ENCODE results near the gene TUBB6. TPM values are rescaled to one million over a fixed set of nuclear protein-coding genes. Genes with fewer than 3 reads are reported as not detected.

Gene TUBB6
- total RNA-seq, 2 donors from 2014 or later: 71.1 to 109 TPM

GRCh38 chr18:12310762-12311161 lies 2.7 kb downstream of the TUBB6 start:
- Histone ChIP-seq H3K27me3 (no peaks in the 10 kb centered on the region), H3K4me3 (no peak overlapping the region), H3K4me1 (peaks cover 55% of the 10 kb centered on the region), H3K9me3 (no peaks in the 10 kb centered on the region), H3K36me3 (replicated peaks in 1 of 2; ENCODE audit: insufficient read depth in 1 of 2, low read depth in 2 of 2) (peaks cover 0 to 3% of the 10 kb centered on the region in 2 donors), H3K27ac (peak overlapping the region in 2 of 4 donors; percentile 91 to 94)
- intact Hi-C loops (cut with DNase I): no loop called here
- 96 to 99% methylated on average over 6 of the region's 6 CpGs for WGBS, 2 donors
- ATAC-seq (no peak), DNase-seq (no peak)
- TF ChIP-seq POLR2A (IDR thresholded peaks at IDR 0.05): no peak
- TF ChIP-seq, protein P1, sequence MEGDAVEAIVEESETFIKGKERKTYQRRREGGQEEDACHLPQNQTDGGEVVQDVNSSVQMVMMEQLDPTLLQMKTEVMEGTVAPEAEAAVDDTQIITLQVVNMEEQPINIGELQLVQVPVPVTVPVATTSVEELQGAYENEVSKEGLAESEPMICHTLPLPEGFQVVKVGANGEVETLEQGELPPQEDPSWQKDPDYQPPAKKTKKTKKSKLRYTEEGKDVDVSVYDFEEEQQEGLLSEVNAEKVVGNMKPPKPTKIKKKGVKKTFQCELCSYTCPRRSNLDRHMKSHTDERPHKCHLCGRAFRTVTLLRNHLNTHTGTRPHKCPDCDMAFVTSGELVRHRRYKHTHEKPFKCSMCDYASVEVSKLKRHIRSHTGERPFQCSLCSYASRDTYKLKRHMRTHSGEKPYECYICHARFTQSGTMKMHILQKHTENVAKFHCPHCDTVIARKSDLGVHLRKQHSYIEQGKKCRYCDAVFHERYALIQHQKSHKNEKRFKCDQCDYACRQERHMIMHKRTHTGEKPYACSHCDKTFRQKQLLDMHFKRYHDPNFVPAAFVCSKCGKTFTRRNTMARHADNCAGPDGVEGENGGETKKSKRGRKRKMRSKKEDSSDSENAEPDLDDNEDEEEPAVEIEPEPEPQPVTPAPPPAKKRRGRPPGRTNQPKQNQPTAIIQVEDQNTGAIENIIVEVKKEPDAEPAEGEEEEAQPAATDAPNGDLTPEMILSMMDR (IDR thresholded peaks at IDR 0.05): no peak

DNA sequence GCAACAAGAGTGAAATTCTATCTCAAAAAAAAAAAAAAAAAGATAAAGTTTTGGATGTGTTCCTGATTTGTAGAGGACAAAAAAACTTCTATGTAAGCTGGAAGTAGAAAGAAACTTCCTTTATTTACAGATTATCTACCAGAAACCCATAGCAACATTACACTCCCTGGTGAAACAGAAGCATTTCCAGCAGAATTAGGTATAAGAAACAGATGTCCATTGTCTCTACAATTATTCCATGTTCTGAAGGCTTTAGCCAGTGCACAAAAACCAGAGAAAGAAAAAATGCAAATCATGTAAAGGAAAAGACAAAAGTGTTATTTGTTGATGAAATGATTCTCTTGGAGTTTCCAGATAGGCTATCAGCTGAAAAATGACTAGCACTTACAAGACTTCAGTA lies 4.9 kb downstream of the TUBB6 start:
- H3K4me1 ChIP-seq: peaks cover 60% of the 10 kb centered on the region
- no peak overlapping the region for H3K4me3 ChIP-seq
- H3K36me3 ChIP-seq (replicated peaks in 1 of 2; ENCODE audit: insufficient read depth in 1 of 2, low read depth in 2 of 2): peaks cover 0 to 3% of the 10 kb centered on the region in 2 donors
- peak overlapping the region; percentile 47 to 90 (median 80) for H3K27ac ChIP-seq
- H3K27me3 ChIP-seq: no peaks in the 10 kb centered on the region
- DNase-seq (no peak), ATAC-seq (peak; percentile 50)
- peak in 1 of 3 donors; percentile 39 for TF ChIP-seq POLR2A (IDR thresholded peaks at IDR 0.05)
- TF ChIP-seq, protein P1 (IDR thresholded peaks at IDR 0.05): no peak
- intact Hi-C loops (cut with DNase I): no loop called here
- no peaks in the 10 kb centered on the region for H3K9me3 ChIP-seq

- Histone ChIP-seq H3K4me3 (no peak overlapping the region), H3K27me3 (no peaks in the 10 kb centered on the region), H3K36me3 (replicated peaks in 1 of 2; ENCODE audit: insufficient read depth in 1 of 2, low read depth in 2 of 2) (peaks cover 0 to 3% of the 10 kb centered on the region in 2 donors), H3K9me3 (no peaks in the 10 kb centered on the region), H3K4me1 (peaks cover 64% of the 10 kb centered on the region), H3K27ac (peak overlapping the region; percentile 47 to 90 (median 80))
- 29 to 42% methylated on average over 5 of the region's 5 CpGs for WGBS, 2 donors
- TF ChIP-seq, protein P1 (IDR thresholded peaks at IDR 0.05): no peak
- no peak for TF ChIP-seq POLR2A (IDR thresholded peaks at IDR 0.05)
- no peak for DNase-seq
- intact Hi-C loops (cut with DNase I): no loop called here
- peak; percentile 58 for ATAC-seq
Measured at GRCh38 chr18:12313530-12314245, 5.6 kb downstream of the TUBB6 start.

DNA sequence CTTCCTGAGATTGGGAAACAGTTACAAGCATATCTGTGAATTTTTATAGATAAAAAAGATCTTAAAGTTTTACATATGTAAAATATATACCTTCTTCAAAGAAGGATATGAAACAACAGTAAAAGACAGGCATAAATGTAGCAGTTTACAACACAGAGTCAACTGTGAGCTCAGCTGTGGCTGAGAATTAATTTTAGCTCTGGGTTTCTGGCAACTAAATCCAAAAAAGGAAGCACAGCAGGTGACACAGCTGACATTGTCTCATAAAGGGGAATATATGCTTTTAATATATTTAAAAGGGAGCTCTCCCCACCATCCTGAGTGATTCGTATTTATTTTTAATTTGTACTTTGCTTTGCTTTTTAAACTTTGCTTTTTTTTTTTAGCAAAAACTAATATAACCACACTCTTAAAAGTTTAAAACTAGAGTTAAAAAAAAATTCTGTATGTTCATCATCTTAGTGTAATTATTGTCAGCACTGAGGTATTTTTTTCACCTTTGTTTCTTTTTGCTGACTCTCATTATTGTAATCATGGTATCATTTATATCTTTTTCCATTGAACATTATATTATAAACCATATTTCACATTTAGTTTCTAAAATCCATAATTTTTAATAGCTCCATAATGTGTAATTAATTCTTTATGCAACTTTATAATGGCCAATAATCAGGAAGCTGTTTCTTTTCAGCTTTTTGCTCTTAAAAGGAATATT lies 6.7 kb downstream of the TUBB6 start:
- DNase-seq (no peak), ATAC-seq (no peak)
- Histone ChIP-seq H3K36me3 (replicated peaks in 1 of 2; ENCODE audit: insufficient read depth in 1 of 2, low read depth in 2 of 2) (peaks cover 0 to 3% of the 10 kb centered on the region in 2 donors), H3K4me1 (peaks cover 54% of the 10 kb centered on the region), H3K4me3 (no peak overlapping the region), H3K27ac (peak overlapping the region in 3 of 4 donors; percentile 77 to 90 (median 82)), H3K27me3 (no peaks in the 10 kb centered on the region), H3K9me3 (no peaks in the 10 kb centered on the region)
- 61 to 63% methylated on average over 1 of the region's 1 CpG for whole genome bisulfite sequencing, 2 donors
- intact Hi-C loops (cut with DNase I): no loop called here
- no peak for TF ChIP-seq POLR2A (IDR thresholded peaks at IDR 0.05)
- TF ChIP-seq, protein P1 (IDR thresholded peaks at IDR 0.05): no peak
